A204.1 (cell line): ENCODE results near the gene CDK17.
"Not testable (repeated sequence)": the region's sequence is repeated elsewhere in the genome, so short reads cannot be mapped to it uniquely, and the experiment has no call there.

ENCODE experiments used
- FAIRE-seq: peaks from 2 replicates; lab custom pipeline; 2012; peaks lifted over from hg19 to GRCh38; lab: Jason Lieb, UNC

CDK17 gene

GRCh38 chr12:96399919-96400630, at the start of gene CDK17:
Gene CDK17 (minus strand): TSS chr12:96400439. CDS start chr12:96334836, 65,603 bp downstream.
- no peak for FAIRE-seq

- FAIRE-seq, result no peak
Measured at GRCh38 chr12:96448300-96448699, 48.1 kb upstream of the CDK17 start.

DNA sequence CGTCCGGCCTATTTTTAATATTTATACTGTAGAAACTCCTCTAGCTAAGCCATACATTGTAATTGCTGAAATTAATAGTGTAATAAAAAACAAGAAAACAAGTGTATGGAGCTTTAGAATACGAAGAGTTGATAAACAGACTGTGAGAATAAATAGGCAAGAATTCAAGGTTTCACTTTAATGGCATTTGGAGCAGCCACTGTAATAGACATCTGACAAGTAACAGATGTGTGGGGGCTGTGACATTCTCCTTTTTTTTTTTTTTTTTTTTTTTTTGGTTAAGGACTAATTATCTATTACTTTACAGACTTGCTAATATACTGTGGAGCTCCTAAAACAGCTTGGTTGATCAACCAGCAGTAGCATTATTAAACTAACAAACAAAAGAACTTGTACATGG, 47.0 kb upstream of the CDK17 start:
- no peak for FAIRE-seq

- FAIRE-seq, result no peak
Measured at GRCh38 chr12:96445691-96446583, 45.7 kb upstream of the CDK17 start.

GRCh38 chr12:96444399-96444798, 44.2 kb upstream of the CDK17 start:
- no peak for FAIRE-seq

GRCh38 chr12:96442906-96443305, 42.7 kb upstream of the CDK17 start:
- no peak for FAIRE-seq

- no peak for FAIRE-seq
Measured at GRCh38 chr12:96441816-96442215, 41.6 kb upstream of the CDK17 start.

DNA sequence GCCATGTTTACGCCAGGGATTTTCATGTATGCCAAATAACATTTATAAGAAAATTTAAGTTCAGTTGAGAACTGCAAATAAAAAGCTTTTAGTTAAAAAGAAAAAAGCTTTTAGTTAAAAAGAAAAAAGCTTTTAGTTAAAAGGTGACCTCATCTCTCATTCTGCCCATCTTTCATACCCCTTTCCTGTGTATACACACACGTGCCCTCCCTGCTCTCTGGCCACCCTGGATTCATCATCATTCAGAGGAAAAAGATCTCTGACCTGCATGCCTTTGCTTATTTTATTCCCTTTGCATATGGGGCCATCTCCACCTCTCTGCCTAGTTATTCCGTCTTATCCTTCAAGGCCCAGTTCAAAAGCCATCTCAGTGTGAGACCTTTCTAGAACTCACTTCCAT, 38.1 kb upstream of the CDK17 start:
- FAIRE-seq, result no peak

- FAIRE-seq, result no peak
Measured at GRCh38 chr12:96437171-96437445, 36.9 kb upstream of the CDK17 start.

DNA sequence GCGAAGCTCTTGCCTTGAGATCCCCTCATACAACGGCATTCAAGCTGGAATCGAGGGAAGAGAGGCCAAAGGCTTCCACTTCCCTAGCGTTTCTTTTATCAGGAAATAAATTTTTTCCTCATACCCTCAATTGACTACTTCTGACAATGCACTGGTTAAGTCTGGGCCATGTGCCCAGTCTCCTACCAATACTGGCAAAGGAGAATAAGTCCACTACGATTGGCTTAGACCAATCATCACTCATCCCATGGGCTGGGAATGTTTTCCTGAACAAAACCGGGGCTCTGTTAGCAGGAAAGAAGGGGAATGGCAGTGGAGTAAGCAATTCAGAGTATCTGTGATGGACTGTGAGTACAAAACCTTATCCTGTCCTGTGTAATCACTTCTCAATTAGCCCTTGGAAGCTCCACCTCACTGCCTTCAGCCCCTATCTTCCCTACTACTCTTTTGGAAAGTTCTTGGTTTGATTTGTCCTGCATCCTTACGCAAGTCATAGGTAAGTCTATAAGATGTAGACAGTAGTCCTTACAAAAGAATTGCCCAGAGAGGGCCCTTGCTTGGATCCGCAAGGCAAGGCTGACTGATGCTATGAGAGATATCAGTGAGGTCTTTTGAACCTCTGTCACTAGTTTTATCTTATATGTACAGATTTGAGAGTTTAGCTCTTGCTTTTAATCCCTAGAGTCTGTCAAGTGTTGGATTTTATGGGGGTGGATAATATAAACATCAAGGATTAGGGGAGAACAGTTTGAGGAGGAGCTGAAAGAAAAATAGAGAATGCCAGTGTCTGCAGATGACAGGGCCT, 36.3 kb upstream of the CDK17 start:
- FAIRE-seq, result no peak

DNA sequence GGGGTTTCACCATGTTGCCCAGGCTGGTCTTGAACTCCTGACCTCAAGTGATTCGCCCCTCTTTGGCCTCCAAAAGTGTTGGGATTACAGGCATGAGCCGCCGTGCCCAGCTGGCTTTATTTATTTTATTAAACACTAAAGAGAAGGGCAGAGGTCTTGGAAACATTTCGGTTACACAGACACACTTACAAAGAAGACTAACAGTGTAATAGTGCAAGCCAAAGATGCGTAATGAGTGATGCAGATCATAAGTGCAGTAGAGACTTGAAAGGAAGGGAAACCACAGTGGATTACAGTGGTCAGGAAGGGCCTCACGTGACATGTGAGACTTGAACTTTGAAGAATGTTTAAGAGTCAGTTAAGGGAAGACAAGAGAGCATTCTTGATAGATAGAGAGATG, 33.9 kb upstream of the CDK17 start:
- FAIRE-seq, result no peak

GRCh38 chr12:96432496-96433321, 32.5 kb upstream of the CDK17 start:
- FAIRE-seq, result not testable (repeated sequence)

DNA sequence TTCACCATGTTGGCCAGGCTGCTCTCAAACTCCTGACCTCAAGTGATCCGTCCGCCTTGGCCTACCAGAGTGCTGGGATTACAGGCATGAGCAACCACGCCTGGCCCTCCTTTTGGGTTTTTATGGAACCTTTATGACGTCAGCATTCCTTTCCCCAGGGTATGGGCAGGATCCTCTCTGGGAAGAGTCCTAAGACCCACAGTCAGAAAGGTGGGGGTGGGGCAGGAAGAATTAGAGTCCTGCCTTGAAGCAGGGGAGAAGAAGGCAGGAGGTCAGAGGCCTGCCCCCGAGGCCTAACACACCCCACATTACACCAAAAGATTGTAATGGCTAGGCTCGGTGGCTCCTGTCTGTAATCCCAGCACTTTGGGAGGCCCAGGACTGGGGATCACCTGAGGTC, 30.8 kb upstream of the CDK17 start:
- FAIRE-seq, result no peak

DNA sequence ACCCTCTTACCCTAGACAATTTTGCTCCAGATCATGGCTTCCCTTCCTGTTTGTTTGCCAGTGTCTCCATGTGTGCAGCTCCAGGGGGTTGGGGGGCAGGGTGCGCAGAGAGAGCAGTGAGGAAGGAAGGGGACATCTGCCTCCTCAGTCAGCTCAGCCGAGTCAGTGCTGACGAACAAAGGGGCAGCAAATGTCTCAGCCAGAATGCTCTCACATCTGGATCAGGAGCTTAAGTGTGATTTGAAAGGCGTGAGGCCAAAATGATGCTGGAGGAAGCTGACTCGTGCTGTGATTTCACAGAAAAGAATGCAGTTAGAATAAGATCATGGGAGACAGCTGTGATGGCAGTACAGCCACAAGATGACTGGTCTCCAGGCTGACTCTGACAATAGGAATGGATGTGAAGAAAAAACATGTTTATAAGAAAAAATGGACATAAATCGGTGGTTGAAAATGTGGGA, 27.1 kb upstream of the CDK17 start:
- no peak for FAIRE-seq

DNA sequence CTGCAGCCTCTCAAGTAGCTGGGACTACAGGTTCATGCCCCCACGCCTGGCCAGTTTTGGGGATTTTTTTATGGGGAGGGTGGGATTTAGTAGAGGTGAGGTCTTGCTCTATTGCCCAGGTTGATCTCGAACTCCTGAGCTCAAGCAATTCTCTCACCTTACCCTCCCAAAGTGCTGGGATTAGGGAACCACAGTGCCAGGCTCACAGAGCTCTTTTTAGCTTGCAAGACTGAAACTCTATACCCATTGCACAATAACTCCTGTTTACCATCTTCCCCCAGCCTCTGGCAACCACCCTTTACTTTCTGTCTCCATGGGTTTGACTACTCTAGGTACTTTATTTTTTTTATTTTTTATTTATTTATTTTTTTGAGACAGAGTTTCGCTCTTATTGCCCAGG, 25.7 kb upstream of the CDK17 start:
- no peak for FAIRE-seq

GRCh38 chr12:96425321-96425720, 25.1 kb upstream of the CDK17 start:
- no peak for FAIRE-seq

DNA sequence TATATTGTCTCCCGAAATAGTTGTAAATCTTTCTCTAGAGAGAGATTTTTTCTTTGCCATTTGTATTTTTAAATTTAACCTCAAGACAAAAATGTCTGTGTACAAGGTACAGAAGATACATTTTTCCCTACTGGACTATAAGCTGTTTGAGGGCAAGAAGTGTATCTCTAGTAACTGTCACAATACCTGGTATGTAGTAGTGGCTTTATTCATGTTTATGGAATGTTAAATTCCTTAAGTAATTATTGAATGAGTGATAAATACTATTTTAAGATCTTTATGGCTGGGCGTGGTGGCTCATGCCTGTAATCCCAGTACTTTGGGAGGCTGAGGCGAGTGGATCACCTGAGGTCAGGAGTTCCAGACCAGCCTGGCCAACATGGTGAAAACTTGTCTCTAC, 24.4 kb upstream of the CDK17 start:
- no peak for FAIRE-seq

GRCh38 chr12:96422192-96422591, 22.0 kb upstream of the CDK17 start:
- FAIRE-seq, result no peak

- no peak for FAIRE-seq
Measured at GRCh38 chr12:96421014-96421413, 20.8 kb upstream of the CDK17 start.

GRCh38 chr12:96420277-96420835, 20.1 kb upstream of the CDK17 start:
- FAIRE-seq, result no peak

- FAIRE-seq, result no peak
Measured at GRCh38 chr12:96419576-96420276, 19.5 kb upstream of the CDK17 start.
